SIG-M5 treated with dmso at 0.1 percent for 504 hours (cell line): Measurements from ENCODE around the gene BLOC1S5.

Experiments
- DNase-seq: peaks from one replicate; lab custom pipeline; 2025; ENCODE audit not compliant: unreplicated experiment; lab: John Stamatoyannopoulos, UW

The BLOC1S5 gene

DNA sequence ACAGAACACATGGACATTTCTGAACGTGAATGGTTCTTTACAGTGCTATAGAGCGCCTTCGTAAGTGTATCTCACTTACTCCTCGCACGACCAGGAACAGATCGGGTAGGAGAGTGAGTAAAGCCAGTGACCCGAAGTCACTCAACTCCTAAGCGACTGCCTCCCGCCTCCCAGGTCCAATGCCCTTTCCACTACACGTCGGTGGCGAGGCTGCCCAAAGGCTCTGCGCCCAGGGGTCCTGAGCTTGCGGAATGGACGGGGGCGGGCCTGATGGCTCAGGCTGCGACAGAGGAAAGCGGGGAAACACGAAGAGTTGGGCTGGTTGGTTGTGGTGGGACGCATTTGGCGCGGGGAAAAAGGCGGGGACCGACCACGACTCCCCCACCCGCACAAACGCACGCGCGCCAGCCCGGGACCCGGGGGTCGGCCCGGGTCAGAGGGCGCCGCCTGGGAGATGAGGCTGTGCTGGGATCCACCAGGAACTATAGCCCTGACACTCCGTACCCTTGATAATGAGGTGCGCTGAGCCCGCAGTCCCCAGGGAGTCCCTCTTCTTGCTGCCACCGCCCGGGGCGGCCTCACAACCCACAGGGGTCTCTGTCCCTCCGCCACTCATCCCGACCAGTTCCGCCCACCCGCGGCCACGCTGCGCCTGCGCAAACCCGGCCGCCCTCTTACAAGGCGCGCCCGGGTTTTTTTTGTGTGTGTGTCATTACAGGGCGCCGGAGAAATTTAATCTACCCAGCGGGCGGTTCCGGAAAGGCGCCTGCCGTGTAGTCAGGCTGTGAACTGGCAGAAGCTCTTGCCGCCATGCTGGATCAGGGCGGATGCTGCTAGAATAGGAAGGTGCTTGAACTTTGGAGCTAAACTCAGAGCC, at the start of gene BLOC1S5:
TSS of gene BLOC1S5 (minus strand) at position 629 of the 877 bp plus-strand sequence. CDS start at position 616, 13 bp downstream.
- DNase-seq = peak; percentile 96

DNA sequence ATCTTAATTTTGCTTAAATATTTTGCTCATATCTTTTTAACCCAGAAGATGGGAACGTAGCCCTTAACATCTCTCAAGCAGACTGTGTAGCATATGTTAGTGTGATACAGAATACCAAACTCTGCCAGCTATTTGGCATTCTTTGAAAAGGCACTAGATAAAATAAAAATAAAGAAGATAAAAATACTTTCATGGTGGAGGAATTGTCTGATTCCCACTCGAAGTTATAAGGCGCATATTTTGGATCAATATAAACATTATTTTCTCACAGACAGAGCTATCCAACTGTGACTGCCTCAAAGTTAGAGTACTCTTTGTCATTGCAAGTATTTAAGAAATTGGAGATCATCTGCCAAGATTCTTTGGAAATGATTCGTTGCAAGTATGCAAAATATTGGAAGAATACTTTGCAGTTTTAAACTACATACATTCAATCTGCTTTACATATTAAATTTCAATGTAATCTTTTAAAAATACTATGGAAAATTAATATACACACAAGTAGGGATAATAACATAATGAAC, 49.0 kb upstream of the BLOC1S5 start:
- no peak for DNase-seq

DNA sequence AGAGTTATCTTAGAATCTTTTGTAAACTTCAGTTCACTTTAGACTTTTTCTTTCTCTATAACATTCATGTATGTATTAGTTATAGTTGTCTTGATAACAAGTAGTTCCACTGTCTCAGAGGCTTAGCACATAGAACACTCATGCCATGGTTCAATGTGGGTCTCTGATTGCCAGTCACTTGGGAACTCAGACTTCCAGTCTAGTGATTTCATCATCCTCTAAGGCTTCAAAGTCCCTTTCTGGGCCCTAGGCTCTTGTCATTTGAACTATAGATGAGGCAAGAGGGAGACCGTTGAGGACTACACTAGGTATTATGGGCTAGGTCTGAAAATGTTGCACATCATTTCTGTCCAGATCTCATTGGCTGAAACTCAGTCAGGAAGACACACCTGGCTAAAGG, 46.5 kb upstream of the BLOC1S5 start:
- no peak for DNase-seq

DNA sequence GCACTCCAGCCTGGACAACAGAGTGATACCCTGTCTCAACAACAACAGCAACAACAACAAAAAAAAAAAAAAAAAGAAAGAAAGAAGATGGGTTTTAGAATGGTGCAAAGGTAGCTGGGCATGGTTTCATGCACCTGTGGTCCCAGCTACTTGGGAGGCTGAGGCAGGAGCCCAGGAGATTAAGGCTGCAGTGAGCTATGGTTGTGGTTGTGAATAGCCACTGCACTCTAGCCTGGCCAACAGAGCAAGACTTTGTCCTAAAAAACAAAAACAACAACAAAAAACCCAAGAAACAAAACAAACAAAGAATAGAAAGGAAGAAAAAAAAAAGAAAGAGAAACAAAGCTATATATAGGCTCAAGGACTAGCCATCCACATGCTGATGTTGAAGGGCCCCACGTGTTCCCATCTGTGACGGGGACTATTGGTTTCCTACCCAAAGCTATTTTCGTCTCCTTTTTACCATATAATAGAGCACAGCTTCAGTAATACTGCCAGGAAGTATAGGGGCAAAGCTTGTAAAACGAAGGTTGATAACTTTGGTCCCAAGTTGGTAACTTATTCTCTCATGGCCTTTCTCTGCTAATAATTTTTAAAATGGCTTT, 46.0 kb upstream of the BLOC1S5 start:
- DNase-seq = no peak

DNA sequence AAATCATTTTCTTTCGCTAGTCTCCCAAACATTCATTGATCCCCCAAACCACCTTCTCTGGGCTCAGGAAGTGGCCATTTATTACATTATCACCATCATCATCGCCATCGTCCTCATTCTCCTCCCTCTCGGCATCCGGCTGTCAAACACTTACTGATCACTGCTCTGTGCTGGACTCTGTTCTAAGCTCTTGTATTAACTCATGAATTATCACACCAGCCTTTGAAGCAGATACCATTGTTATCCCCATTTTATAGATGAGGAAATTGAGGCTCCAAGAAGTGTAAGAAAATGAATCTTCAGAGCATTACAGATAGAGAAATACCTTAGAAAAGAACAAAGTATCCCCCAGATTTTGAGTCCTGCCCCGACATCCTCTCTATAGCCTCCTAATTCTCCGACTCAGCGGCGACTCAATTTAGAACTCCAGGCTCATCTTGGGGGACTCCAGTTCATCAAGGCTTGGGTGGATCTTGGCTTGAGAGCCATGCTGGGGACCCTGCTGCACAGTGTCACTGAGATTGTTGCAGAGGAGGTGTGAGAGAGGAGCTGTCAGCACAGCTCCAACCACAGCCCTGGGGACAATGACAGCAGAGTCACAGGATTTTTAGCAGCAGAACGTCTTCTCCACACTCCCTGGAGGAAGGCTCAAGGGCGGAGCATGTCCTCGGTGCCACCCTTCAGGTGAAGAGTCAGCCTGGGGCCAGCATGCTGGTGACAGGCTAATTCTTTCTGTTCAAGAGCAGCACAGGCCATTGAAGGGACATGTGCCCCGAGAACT, 44.8 kb upstream of the BLOC1S5 start:
- no peak for DNase-seq

DNA sequence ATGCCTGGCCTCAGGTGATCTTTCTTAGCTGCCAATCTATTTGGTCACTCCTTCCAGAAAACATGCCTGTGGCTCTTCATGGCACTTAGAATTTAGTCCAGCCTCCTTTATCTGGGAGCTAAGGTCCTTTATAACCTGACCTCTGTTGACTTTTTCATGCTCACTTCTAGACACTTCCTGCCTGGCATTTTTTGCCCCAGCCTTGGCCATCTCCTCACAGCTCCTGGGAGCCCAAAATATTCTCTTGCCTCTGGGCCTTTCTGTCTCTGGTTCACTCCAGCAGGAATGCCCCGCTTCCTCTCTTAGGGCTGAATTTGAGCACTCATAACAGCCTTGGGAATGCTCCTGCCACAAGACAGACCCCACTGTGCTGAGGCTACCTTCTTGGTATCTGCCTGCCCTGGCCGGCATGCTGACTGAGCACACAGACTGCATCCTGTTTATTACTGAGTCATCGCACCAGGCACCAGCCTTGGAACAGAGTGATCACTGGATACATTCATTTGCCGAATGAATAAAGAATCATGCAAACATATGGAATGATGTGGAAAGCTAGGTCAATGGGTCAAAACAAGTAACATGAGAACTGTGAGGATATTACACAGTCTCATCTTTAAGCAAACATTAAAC, 44.0 kb upstream of the BLOC1S5 start:
- peak; percentile 8 for DNase-seq

GRCh38 chr6:8105791-8106190, 41.6 kb upstream of the BLOC1S5 start:
- no peak for DNase-seq

GRCh38 chr6:8103726-8104125, 39.5 kb upstream of the BLOC1S5 start:
- DNase-seq = no peak

GRCh38 chr6:8102122-8102958, 38.2 kb upstream of the BLOC1S5 start, which contains the start of gene EEF1E1:
EEF1E1 (minus strand) TSS chr6:8102548; CDS start chr6:8102521, 27 bp downstream.
- DNase-seq = peak; percentile 93

GRCh38 chr6:8100159-8100854, 36.1 kb upstream of the BLOC1S5 start:
- no peak for DNase-seq

GRCh38 chr6:8090650-8091049, 26.5 kb upstream of the BLOC1S5 start:
- DNase-seq = no peak

DNA sequence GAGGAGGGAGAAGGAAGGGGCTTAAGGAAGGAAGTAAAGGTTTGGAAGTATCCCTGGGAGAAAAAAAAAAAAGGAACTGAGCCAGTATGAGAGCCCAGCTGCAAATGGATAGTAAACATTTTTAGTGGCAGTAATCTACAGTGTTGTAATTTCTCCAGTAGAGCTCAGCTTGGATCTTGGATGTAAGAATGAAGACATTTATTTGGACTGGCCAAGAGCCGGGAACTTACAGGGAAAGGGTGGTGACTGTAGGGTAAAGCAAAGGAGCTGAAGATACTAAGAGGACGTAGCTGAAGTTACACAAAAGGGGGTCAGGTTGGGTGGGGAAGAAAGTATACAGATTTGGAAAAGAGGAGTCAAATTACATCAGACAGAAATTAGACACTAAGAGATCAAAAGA, 24.7 kb upstream of the BLOC1S5 start:
- no peak for DNase-seq

DNA sequence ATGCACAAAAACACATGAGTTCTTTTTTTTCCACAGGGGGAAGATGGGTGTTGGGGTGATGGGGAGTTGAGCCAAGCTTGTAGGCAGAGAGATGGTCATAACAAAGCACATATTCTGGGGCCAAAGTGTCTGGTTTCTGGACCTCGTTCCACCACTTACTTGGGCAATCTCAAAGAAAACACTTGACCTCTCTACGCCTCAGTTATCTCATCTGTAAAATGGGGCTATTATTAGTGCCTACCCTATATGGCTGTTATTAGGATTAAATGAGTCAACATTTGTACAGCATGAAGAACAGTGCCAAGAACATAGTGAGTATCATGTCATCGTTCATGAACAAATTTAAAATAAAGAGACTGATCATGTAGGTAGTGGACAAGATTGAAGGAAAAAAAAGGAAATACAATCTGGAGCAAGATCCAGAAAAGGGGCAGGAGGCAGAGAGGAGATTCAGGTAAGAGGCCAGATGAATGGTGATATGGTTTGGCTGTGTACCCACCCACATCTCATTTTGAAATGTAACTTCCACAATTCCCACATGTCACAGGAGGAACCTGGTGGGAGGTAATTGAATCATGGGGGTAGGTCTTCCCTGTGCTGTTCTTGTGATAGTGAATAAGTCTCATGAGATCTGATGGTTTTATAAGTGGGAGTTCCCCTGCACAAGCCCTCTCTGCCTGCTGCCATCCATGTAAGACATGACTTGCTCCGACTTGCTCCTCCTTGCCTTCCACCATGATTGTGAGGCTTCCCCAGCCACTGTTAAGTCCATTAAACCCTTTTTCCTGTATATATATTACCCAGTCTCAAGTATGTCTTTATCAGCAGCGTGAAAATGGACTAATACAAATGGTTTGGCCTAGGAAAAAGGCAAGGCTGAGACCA, 23.9 kb upstream of the BLOC1S5 start:
- no peak for DNase-seq

DNA sequence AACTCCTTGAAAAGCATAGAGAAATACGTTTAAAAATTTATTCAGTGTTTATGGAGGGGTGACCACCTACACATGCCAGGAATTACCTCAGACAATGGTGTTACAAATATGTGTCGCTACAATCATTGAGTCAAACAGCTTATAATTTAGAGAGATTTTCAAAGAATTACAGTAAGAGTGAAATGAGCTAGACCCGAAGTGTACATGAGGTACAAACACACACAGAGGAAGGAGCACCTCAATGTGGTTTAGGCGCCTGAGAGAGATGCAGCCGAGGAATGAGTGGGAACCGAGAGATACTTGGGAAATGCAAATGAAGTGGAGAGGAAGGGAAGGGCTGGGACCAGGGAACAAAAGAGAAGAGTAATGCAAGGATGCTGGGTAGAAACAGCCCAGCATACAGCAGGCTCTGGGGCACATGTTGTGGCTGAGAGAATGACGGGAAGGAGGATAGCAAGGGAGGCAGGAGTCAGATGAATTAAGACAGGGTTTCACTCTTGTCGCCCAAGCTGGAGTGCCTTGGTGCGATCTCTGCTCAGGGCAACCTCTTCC, 22.6 kb upstream of the BLOC1S5 start:
- DNase-seq = no peak

- DNase-seq = peak; percentile 60
Observed at GRCh38 chr6:8085053-8085511, 20.9 kb upstream of the BLOC1S5 start.

GRCh38 chr6:8084586-8084985, 20.4 kb upstream of the BLOC1S5 start:
- no peak for DNase-seq

- DNase-seq = peak; percentile 42
Observed at GRCh38 chr6:8082954-8083858, 19.0 kb upstream of the BLOC1S5 start.
